ENCODE measurements around the gene PITX3. TPM values are rescaled to one million over a fixed set of nuclear protein-coding genes. Genes with fewer than 3 reads are reported as not detected.

PITX3 gene
- total and polyA plus RNA-seq, 2 donors (not counting 3 experiments of a cell fraction or from before 2014, with no cell fraction given): not detected

- ChIA-PET POLR2A (no interaction called here), CTCF (interaction anchor here (0.9 kb wide), 2 partner anchors 9 to 150 kb away, joined by 3 read pairs; no protein-coding TSS in a partner anchor)
- no peak for FAIRE-seq
- TF ChIP-seq JUN (IDR thresholded peaks at IDR 0.05; ENCODE audit: borderline replicate concordance, insufficient read depth, insufficient read length, low read depth): no peak
- no peak for TF ChIP-seq POLR2A (IDR thresholded peaks at IDR 0.05; ENCODE audit: low read depth, low read length)
- TF ChIP-seq CTCF (IDR thresholded peaks at IDR 0.05; ENCODE audit: extremely low read depth in 1 of 2, insufficient read depth in 1 of 2, low read depth in 1 of 2, low read length in 2 of 2): no peak
- TF ChIP-seq, protein P1, sequence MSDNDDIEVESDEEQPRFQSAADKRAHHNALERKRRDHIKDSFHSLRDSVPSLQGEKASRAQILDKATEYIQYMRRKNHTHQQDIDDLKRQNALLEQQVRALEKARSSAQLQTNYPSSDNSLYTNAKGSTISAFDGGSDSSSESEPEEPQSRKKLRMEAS (IDR thresholded peaks at IDR 0.05; ENCODE audit: insufficient read depth, insufficient read length): no peak
- no peak for TF ChIP-seq POLR2AphosphoS5 (IDR thresholded peaks at IDR 0.05; ENCODE audit: insufficient read depth, low read depth, low read length)
- no peak for TF ChIP-seq MYC (IDR thresholded peaks at IDR 0.05; ENCODE audit: low read depth, low read length)
- TF ChIP-seq FOS (IDR thresholded peaks at IDR 0.05; ENCODE audit: borderline replicate concordance, insufficient read depth, low read length): no peak
- no peak for TF ChIP-seq GATA2 (IDR thresholded peaks at IDR 0.05; ENCODE audit: insufficient read depth, insufficient read length, low read depth, low read length)
- TF ChIP-seq EZH2 (IDR thresholded peaks at IDR 0.05; ENCODE audit: borderline replicate concordance, low read depth, low read length, severe bottlenecking): no peak
- H3K27ac ChIP-seq (ENCODE audit: insufficient read depth, low read depth, low read length): no peak overlapping the region
- H3K4me1 ChIP-seq (ENCODE audit: control insufficient read depth, extremely low read depth, insufficient read depth, low read length): no peaks in the 10 kb centered on the region
- H3K4me2 ChIP-seq (ENCODE audit: insufficient read depth, low read length): no peak overlapping the region
- H4K20me1 ChIP-seq (replicated peaks; ENCODE audit: control insufficient read depth, extremely low read depth, insufficient read depth, low read length): no peaks in the 10 kb centered on the region
- H3K9ac ChIP-seq (replicated peaks; ENCODE audit: extremely low read depth, insufficient read depth, low read length): no peak overlapping the region
- no peaks in the 10 kb centered on the region for H3K36me3 ChIP-seq (ENCODE audit: control insufficient read depth in 2 of 2, extremely low read depth in 1 of 2, insufficient read depth in 2 of 2, low read length in 2 of 2)
- BruUV-seq (replicated peaks): no TSS peak
- H3K9me1 ChIP-seq (replicated peaks; ENCODE audit: control insufficient read depth, extremely low read depth, insufficient read depth, low read length): no peaks in the 10 kb centered on the region
- intact Hi-C loops (cut with micrococcal nuclease) (no loop called here), dilution Hi-C loops (cut with MboI; ENCODE audit: extremely low pct_ligation_motif_present, low sequenced_read_pairs) (no loop called here)
- no peaks in the 10 kb centered on the region for H3K9me3 ChIP-seq (replicated peaks; ENCODE audit: control insufficient read depth, insufficient read depth, low read length)
- H3K27me3 ChIP-seq (ENCODE audit: control insufficient read depth in 2 of 2, insufficient read depth in 2 of 2, low read length in 2 of 2): peaks cover 9 to 13% of the 10 kb centered on the region in 2 experiments
- no peak for DNase-seq (ENCODE audit: low read depth, low spot score)
- no peaks in the 10 kb centered on the region for H3K79me2 ChIP-seq (ENCODE audit: control insufficient read depth, insufficient read depth, low read length)
- no peak overlapping the region for H2AFZ ChIP-seq (ENCODE audit: low read depth, low read length)
- H3K4me3 ChIP-seq (replicated peaks in 1 of 3; ENCODE audit: insufficient read depth in 1 of 3, low read depth in 1 of 3, low read length in 3 of 3): no peak overlapping the region
Measured at GRCh38 chr10:102196893-102197292, 44.4 kb downstream of the PITX3 start.
